ENCODE measurements around the gene BIRC2.

GRCh38 chr11:102389253-102389652, 42.2 kb downstream of the BIRC2 start:
- TF ChIP-seq, protein P1, sequence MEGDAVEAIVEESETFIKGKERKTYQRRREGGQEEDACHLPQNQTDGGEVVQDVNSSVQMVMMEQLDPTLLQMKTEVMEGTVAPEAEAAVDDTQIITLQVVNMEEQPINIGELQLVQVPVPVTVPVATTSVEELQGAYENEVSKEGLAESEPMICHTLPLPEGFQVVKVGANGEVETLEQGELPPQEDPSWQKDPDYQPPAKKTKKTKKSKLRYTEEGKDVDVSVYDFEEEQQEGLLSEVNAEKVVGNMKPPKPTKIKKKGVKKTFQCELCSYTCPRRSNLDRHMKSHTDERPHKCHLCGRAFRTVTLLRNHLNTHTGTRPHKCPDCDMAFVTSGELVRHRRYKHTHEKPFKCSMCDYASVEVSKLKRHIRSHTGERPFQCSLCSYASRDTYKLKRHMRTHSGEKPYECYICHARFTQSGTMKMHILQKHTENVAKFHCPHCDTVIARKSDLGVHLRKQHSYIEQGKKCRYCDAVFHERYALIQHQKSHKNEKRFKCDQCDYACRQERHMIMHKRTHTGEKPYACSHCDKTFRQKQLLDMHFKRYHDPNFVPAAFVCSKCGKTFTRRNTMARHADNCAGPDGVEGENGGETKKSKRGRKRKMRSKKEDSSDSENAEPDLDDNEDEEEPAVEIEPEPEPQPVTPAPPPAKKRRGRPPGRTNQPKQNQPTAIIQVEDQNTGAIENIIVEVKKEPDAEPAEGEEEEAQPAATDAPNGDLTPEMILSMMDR (IDR thresholded peaks at IDR 0.05): no peak
- TF ChIP-seq POLR2AphosphoS5 (IDR thresholded peaks at IDR 0.05) (no peak), POLR2A (IDR thresholded peaks at IDR 0.05; ENCODE audit: low read depth) (no peak), EP300 (IDR thresholded peaks at IDR 0.05) (no peak)
